GM12878 (cell line): ENCODE measurements around the gene UHRF2. TPM values are rescaled to one million over a fixed set of nuclear protein-coding genes. Genes with fewer than 3 reads are reported as not detected.

ENCODE experiments used
- ATAC-seq: fragments of 200-7000 bp; cut with Tn5 transposase; 3 replicates; pipeline ENCODE4 v1.9.1; 2020; ENCODE audit warnings: mild to moderate bottlenecking, moderate library complexity
- BruUV-seq: library from RNA; stranded (reverse); fragments of 400-500 nt; replicated peaks from 2 replicates; lab custom pipeline; 2021; lab: Mats Ljungman, UMichigan
- CTCF ChIA-PET: fragments of 300-600 bp; sonication (Branson Sonifier 250); formaldehyde crosslinking; extraction: SDS; loops from one replicate; lab custom pipeline; 2021; ENCODE audit warnings: inconsistent platforms; lab: Yijun Ruan, JAX
- POLR2A ChIA-PET: fragments of 350-600 bp; formaldehyde crosslinking; extraction: SDS; loops from one replicate; lab custom pipeline; 2021; ENCODE audit warnings: inconsistent platforms; lab: Charles Lee
- RAD21 ChIA-PET: fragments of 300-600 bp; sonication (Branson Sonifier 250); formaldehyde crosslinking; loops from one replicate; lab custom pipeline; 2023; ENCODE audit warnings: antibody characterized with exemption; ENCODE audit not compliant: unreplicated experiment; lab: Charles Lee
- SMC1A ChIA-PET: fragments of 300-600 bp; sonication (Branson Sonifier 250); formaldehyde crosslinking; loops from one replicate; lab custom pipeline; 2023; ENCODE audit not compliant: unreplicated experiment, uncharacterized antibody; lab: Charles Lee
- DNase-seq: peaks from one replicate; pipeline ENCODE4 v3.0.0-alpha.2; 2011; ENCODE audit warnings: low read depth, low spot score
- FAIRE-seq: peaks from 3 replicates; lab custom pipeline; 2011; peaks lifted over from hg19 to GRCh38; lab: Jason Lieb, UNC
- H2AFZ ChIP-seq: 2 replicates; pipeline ENCODE4 v1.6.0; 2011; ENCODE audit warnings: low read depth, low read length, control low read depth; ENCODE audit not compliant: control insufficient read depth
- H3K27ac ChIP-seq: 2 replicates; pipeline ENCODE4 v1.5.1; 2011; ENCODE audit warnings: control low read depth; ENCODE audit not compliant: control insufficient read depth, insufficient read depth
- H3K27me3 ChIP-seq, 2 experiments: replicated peaks in 1 of 2; 2 replicates each; pipeline versions ENCODE4 v1.6.0 to v1.6.1; 2011; ENCODE audit warnings: low read length in 1 of 2; ENCODE audit not compliant: control insufficient read depth in 2 of 2, insufficient read depth in 2 of 2
- H3K36me3 ChIP-seq, 2 experiments: 2 replicates each; pipeline ENCODE4 v1.5.1; 2011; ENCODE audit warnings: low read length in 1 of 2; ENCODE audit not compliant: control insufficient read depth in 2 of 2, insufficient read depth in 2 of 2
- H3K4me1 ChIP-seq: 2 replicates; pipeline ENCODE4 v1.6.1; 2011; ENCODE audit warnings: mild to moderate bottlenecking, low read length, moderate library complexity, mixed read lengths; ENCODE audit not compliant: control insufficient read depth, insufficient read depth
- H3K4me2 ChIP-seq: 2 replicates; pipeline ENCODE4 v1.6.0; 2011; ENCODE audit warnings: control low read depth; ENCODE audit not compliant: control insufficient read depth, insufficient read depth
- H3K4me3 ChIP-seq: fragments of 200-600 bp; sonication (generic); 2 replicates; pipeline ENCODE4 v1.5.1; 2016
- H3K79me2 ChIP-seq: 2 replicates; pipeline ENCODE4 v1.6.0; 2011; ENCODE audit warnings: low read length; ENCODE audit not compliant: control insufficient read depth, insufficient read depth
- H3K9ac ChIP-seq: 2 replicates; pipeline ENCODE4 v1.8.0; 2011; ENCODE audit warnings: low read length, control low read depth, mixed read lengths; ENCODE audit not compliant: control insufficient read depth, insufficient read depth
- H3K9me3 ChIP-seq: replicated peaks from 3 replicates; pipeline ENCODE4 v1.5.1; 2011; ENCODE audit warnings: mild to moderate bottlenecking, low read length; ENCODE audit not compliant: control insufficient read depth, insufficient read depth
- H4K20me1 ChIP-seq: 2 replicates; pipeline ENCODE4 v1.6.0; 2011; ENCODE audit not compliant: control insufficient read depth, insufficient read depth
- EED ChIP-seq: sonication (generic); IDR thresholded peaks from 2 replicates; pipeline ENCODE4 v1.6.1; 2016; ENCODE audit warnings: antibody characterized with exemption, low read depth
- IKZF2 ChIP-seq, 2 experiments: fragments of 450-650 bp; IDR thresholded peaks; 2 replicates each; pipeline ENCODE4 v1.6.1; 2017; ENCODE audit warnings: mild to moderate bottlenecking in 2 of 2, moderate library complexity in 2 of 2
- MEF2B ChIP-seq: fragments of 450-650 bp; IDR thresholded peaks from 2 replicates; pipeline ENCODE4 v1.6.1; 2018; ENCODE audit warnings: mild to moderate bottlenecking, moderate library complexity; ENCODE audit not compliant: partially characterized antibody, poor library complexity, severe bottlenecking
- NR2F1 ChIP-seq: fragments of 450-650 bp; conservative IDR thresholded peaks from 2 replicates; pipeline ENCODE4 v1.6.1; 2017; ENCODE audit warnings: mild to moderate bottlenecking
- TCF3 ChIP-seq: IDR thresholded peaks from 2 replicates; pipeline ENCODE4 v1.6.1; 2012; ENCODE audit warnings: low read depth, mild to moderate bottlenecking, low read length, borderline replicate concordance; ENCODE audit not compliant: insufficient read depth
- ZNF24 ChIP-seq: fragments of 450-650 bp; IDR thresholded peaks from 2 replicates; pipeline ENCODE4 v1.6.1; 2017; ENCODE audit warnings: antibody characterized with exemption, mild to moderate bottlenecking
- WGBS: methylation state at CpG from one replicate; pipeline ENCODE4 v1.1.6; 2016; ENCODE audit warnings: low lambda C conversion rate; ENCODE audit not compliant: insufficient replicate concordance, insufficient coverage; ENCODE audit errors: missing lambda C conversion rate; 5-methylcytosine and 5-hydroxymethylcytosine counted together
- in situ Hi-C: fragments of 300-500 bp; cut with MboI; formaldehyde crosslinking; loops from 9 replicates; pipeline ENCODE4 v1.14.3; 2018; ENCODE audit warnings: mixed read lengths
- intact Hi-C: fragments of 100-400 bp; cut with micrococcal nuclease; formaldehyde crosslinking; loops from one replicate; pipeline ENCODE4 v1.14.2; 2022; ENCODE audit not compliant: unreplicated experiment
- polyA plus RNA-seq, 11 experiments: library from polyadenylated mRNA; depleted of rRNA in 4 of 11; unstranded in 6 of 11; stranded (reverse) in 5 of 11; fragments of >200 nt; fragmentation: Nextera tagmentation in 4 of 11; fragmentation: Illumina TruSeq in 1 of 11; extraction: Ambion mirVana in 4 of 11; extraction: Trizol in 1 of 11; gene quantifications; 1 replicate in 1 of 11; 2 replicates in 10 of 11; pipeline versions ENCODE4 v1.2.1 to v1.2.3, GENCODE V29; 2011 to 2016; ENCODE audit warnings: inconsistent platforms in 2 of 11, missing spikeins in 2 of 11, low read depth in 1 of 11
- total RNA-seq, 4 experiments: library from RNA; depleted of rRNA in 3 of 4; stranded (reverse); fragments of >200 nt in 3 of 4; fragmentation: Illumina TruSeq in 1 of 4; extraction: Trizol in 1 of 4; gene quantifications; 2 replicates each; pipeline versions ENCODE4 v1.2.1 to v1.2.3, GENCODE V29; 2013 to 2021
- TF ChIP-seq, protein P1 (sequence below): fragments of 450-650 bp; IDR thresholded peaks from 2 replicates; pipeline ENCODE4 v1.6.1; 2017; ENCODE audit warnings: low read depth, mild to moderate bottlenecking, moderate library complexity

The UHRF2 gene
- total and polyA plus RNA-seq, 10 of the 15 experiments (the other 5 are each of a cell fraction or from before 2014, with no cell fraction given) = 11.2 to 95.8 (median 43.1) TPM

GRCh38 chr9:6415266-6415665, 2.3 kb downstream of the UHRF2 start:
- no peaks in the 10 kb centered on the region for H3K9me3 ChIP-seq
- BruUV-seq = TSS peak; percentile 51
- peaks cover 12% of the 10 kb centered on the region; the same call in 1 of the 2 replicates for H3K4me1 ChIP-seq
- CTCF ChIA-PET = interaction anchor here (0.6 to 2.4 kb wide), 17 partner anchors 7 to 530 kb away, joined by 3 to 15 read pairs (median 4); no protein-coding TSS in a partner anchor
- WGBS = 1% methylated on average over 5 of the region's 5 CpGs
- in situ Hi-C loops (loop anchor here (10.0 kb wide), 1 partner anchor 270 kb away; no protein-coding TSS in a partner anchor), intact Hi-C loops (loop anchor here (2.0 kb wide), 1 partner anchor 342 kb away; the partner anchor contains the start of gene KDM4C)
- no peak for DNase-seq
- RAD21 ChIA-PET = interaction anchor here (0.7 to 3.9 kb wide), 12 partner anchors 9 to 324 kb away, joined by 3 to 27 read pairs (median 5); no protein-coding TSS in a partner anchor
- H4K20me1 ChIP-seq = no peaks in the 10 kb centered on the region
- SMC1A ChIA-PET = interaction anchor here (0.7 to 6.3 kb wide), 18 partner anchors 8 to 276 kb away, joined by 3 to 69 read pairs (median 6); no protein-coding TSS in a partner anchor
- H3K79me2 ChIP-seq = peaks cover 71% of the 10 kb centered on the region
- TF ChIP-seq IKZF2 (IDR thresholded peaks at IDR 0.05) = 0 out of 4 replicates have a peak, but pooled peaks of 1 of the 2 experiments have one; percentile 14
- peak; percentile 41; the same call in 1 of the 2 replicates for TF ChIP-seq EED
- no peak for TF ChIP-seq ZNF24
- TF ChIP-seq TCF3 = 0 out of 2 replicates have a peak, but pooled peaks have one; percentile 28
- no peak for TF ChIP-seq MEF2B
- TF ChIP-seq, protein P1, sequence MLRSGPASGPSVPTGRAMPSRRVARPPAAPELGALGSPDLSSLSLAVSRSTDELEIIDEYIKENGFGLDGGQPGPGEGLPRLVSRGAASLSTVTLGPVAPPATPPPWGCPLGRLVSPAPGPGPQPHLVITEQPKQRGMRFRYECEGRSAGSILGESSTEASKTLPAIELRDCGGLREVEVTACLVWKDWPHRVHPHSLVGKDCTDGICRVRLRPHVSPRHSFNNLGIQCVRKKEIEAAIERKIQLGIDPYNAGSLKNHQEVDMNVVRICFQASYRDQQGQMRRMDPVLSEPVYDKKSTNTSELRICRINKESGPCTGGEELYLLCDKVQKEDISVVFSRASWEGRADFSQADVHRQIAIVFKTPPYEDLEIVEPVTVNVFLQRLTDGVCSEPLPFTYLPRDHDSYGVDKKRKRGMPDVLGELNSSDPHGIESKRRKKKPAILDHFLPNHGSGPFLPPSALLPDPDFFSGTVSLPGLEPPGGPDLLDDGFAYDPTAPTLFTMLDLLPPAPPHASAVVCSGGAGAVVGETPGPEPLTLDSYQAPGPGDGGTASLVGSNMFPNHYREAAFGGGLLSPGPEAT = 0 out of 2 replicates have a peak, but pooled peaks have one; percentile 21
- TF ChIP-seq NR2F1 = no peak
- peak overlapping the region; percentile 98 for H3K4me2 ChIP-seq
- H3K36me3 ChIP-seq = peaks cover 0 to 5% of the 10 kb centered on the region in 2 experiments; a peak in 1 of 4 replicates
- ATAC-seq = peak; percentile 16
- no peak overlapping the region for H2AFZ ChIP-seq
- H3K9ac ChIP-seq = peak overlapping the region; percentile 95; the same call in 1 of the 2 replicates
- H3K27ac ChIP-seq = peak overlapping the region; percentile 79
- peak overlapping the region; percentile 86 for H3K4me3 ChIP-seq
- H3K27me3 ChIP-seq = no peaks in the 10 kb centered on the region
- FAIRE-seq = peak; percentile 62
- POLR2A ChIA-PET = interaction anchor here (0.8 to 4.7 kb wide), 11 partner anchors 9 to 336 kb away, joined by 3 to 22 read pairs (median 4); no protein-coding TSS in a partner anchor
